H9 (cell line): ENCODE results near the gene SDK1. TPM values are rescaled to one million over a fixed set of nuclear protein-coding genes. Genes with fewer than 3 reads are reported as not detected.

Experiments
- DNase-seq: peaks from one replicate; pipeline ENCODE4 v3.0.0-alpha.2; 2017
- H2AFZ ChIP-seq: one replicate; pipeline ENCODE4 v1.6.1; 2013; ENCODE audit warnings: mild to moderate bottlenecking, low read length, control low read depth, moderate library complexity
- H2AK5ac ChIP-seq: 2 replicates; pipeline ENCODE4 v1.6.1; 2013; ENCODE audit warnings: low read length, control low read depth, mixed read lengths; ENCODE audit not compliant: insufficient read length
- H2BK120ac ChIP-seq: one replicate; pipeline ENCODE4 v1.6.1; 2013; ENCODE audit warnings: low read depth, mild to moderate bottlenecking, low read length, control low read depth, inconsistent platforms; ENCODE audit not compliant: poor library complexity, severe bottlenecking
- H2BK12ac ChIP-seq: 2 replicates; pipeline ENCODE4 v1.6.1; 2013; ENCODE audit warnings: low read length, control low read depth, mixed read lengths, low read depth; ENCODE audit not compliant: insufficient read length
- H2BK15ac ChIP-seq: 2 replicates; pipeline ENCODE4 v1.6.1; 2013; ENCODE audit warnings: low read depth, low read length, control low read depth
- H2BK20ac ChIP-seq: one replicate; pipeline ENCODE4 v1.6.1; 2013; ENCODE audit warnings: low read depth, mild to moderate bottlenecking, low read length, control low read depth, inconsistent platforms; ENCODE audit not compliant: poor library complexity, severe bottlenecking
- H2BK5ac ChIP-seq: 2 replicates; pipeline ENCODE4 v1.6.1; 2013; ENCODE audit warnings: low read length, control low read depth, mixed read lengths; ENCODE audit not compliant: insufficient read length
- H3K14ac ChIP-seq: 2 replicates; pipeline ENCODE4 v1.6.1; 2013; ENCODE audit warnings: low read length, control low read depth; ENCODE audit not compliant: insufficient read depth
- H3K18ac ChIP-seq: 2 replicates; pipeline ENCODE4 v1.6.1; 2013; ENCODE audit warnings: low read depth, mild to moderate bottlenecking, mixed read lengths, low read length, control low read depth; ENCODE audit not compliant: insufficient read length
- H3K23ac ChIP-seq: 2 replicates; pipeline ENCODE4 v1.6.1; 2013; ENCODE audit warnings: low read length, control low read depth, mixed read lengths, low read depth; ENCODE audit not compliant: insufficient read length
- H3K23me2 ChIP-seq: 2 replicates; pipeline ENCODE4 v1.6.1; 2013; ENCODE audit warnings: low read depth, mild to moderate bottlenecking, mixed read lengths, low read length, control low read depth; ENCODE audit not compliant: insufficient read length, poor library complexity, severe bottlenecking
- H3K27ac ChIP-seq: 2 replicates; pipeline ENCODE4 v1.5.1; 2013; ENCODE audit warnings: low read length, control low read depth, mixed read lengths, low read depth; ENCODE audit not compliant: insufficient read length
- H3K27me3 ChIP-seq: 2 replicates; pipeline ENCODE4 v1.6.1; 2013; ENCODE audit warnings: low read length, control low read depth, inconsistent platforms; ENCODE audit not compliant: insufficient read depth
- H3K4ac ChIP-seq: 2 replicates; pipeline ENCODE4 v1.6.1; 2013; ENCODE audit warnings: low read depth, mild to moderate bottlenecking, control low read depth, inconsistent platforms, low read length, moderate library complexity
- H3K4me1 ChIP-seq: 2 replicates; pipeline ENCODE4 v1.6.1; 2013; ENCODE audit warnings: low read length, control low read depth, inconsistent platforms; ENCODE audit not compliant: insufficient read depth
- H3K4me2 ChIP-seq: 2 replicates; pipeline ENCODE4 v1.6.1; 2013; ENCODE audit warnings: low read length, control low read depth, mixed read lengths; ENCODE audit not compliant: insufficient read length, insufficient read depth
- H3K56ac ChIP-seq: 2 replicates; pipeline ENCODE4 v1.6.1; 2013; ENCODE audit warnings: low read depth, mild to moderate bottlenecking, mixed read lengths, low read length, control low read depth; ENCODE audit not compliant: insufficient read length
- H3K79me1 ChIP-seq: 2 replicates; pipeline ENCODE4 v1.6.1; 2013; ENCODE audit warnings: low read depth, mild to moderate bottlenecking, moderate library complexity, low read length, control low read depth, inconsistent platforms; ENCODE audit not compliant: insufficient read depth, poor library complexity, severe bottlenecking
- H3K79me2 ChIP-seq: 2 replicates; pipeline ENCODE4 v1.6.1; 2013; ENCODE audit warnings: low read length, control low read depth, inconsistent platforms; ENCODE audit not compliant: insufficient read depth
- H3K9ac ChIP-seq: 2 replicates; pipeline ENCODE4 v1.6.1; 2013; ENCODE audit warnings: low read length, control low read depth, mixed read lengths; ENCODE audit not compliant: insufficient read length; ENCODE audit errors: extremely low read depth
- H3K9me3 ChIP-seq: one replicate; pipeline ENCODE4 v1.6.1; 2013; ENCODE audit warnings: low read depth, low read length, inconsistent platforms; ENCODE audit not compliant: control insufficient read depth
- H3T11ph ChIP-seq: one replicate; pipeline ENCODE4 v1.6.1; 2013; ENCODE audit warnings: mild to moderate bottlenecking, low read length, control low read depth, inconsistent platforms
- H4K20me1 ChIP-seq: one replicate; pipeline ENCODE4 v1.6.1; 2013; ENCODE audit not compliant: control insufficient read depth, insufficient read length, insufficient read depth
- H4K5ac ChIP-seq: 2 replicates; pipeline ENCODE4 v1.6.1; 2013; ENCODE audit warnings: low read depth, mild to moderate bottlenecking, mixed read lengths, low read length, control low read depth; ENCODE audit not compliant: insufficient read length
- H4K8ac ChIP-seq: replicated peaks from 2 replicates; pipeline ENCODE4 v1.6.1; 2013; ENCODE audit warnings: low read length, control low read depth, mixed read lengths, low read depth; ENCODE audit not compliant: insufficient read length
- H4K91ac ChIP-seq: 2 replicates; pipeline ENCODE4 v1.6.1; 2013; ENCODE audit warnings: low read depth, mild to moderate bottlenecking, moderate library complexity, mixed read lengths, low read length, control low read depth; ENCODE audit not compliant: insufficient read length
- H3K27ac Mint-ChIP-seq, 3 experiments: 2 replicates in 2 of 3; 3 replicates in 1 of 3; pipeline ENCODE4 v1.8.0; 2020 to 2021; ENCODE audit warnings: mixed read lengths in 3 of 3, mild to moderate bottlenecking in 1 of 3, moderate library complexity in 1 of 3
- H3K27me3 Mint-ChIP-seq: 2 replicates; pipeline ENCODE4 v1.8.0; 2021; ENCODE audit warnings: low read depth, mild to moderate bottlenecking, moderate library complexity, mixed read lengths
- H3K36me3 Mint-ChIP-seq, 3 experiments: 2 replicates in 2 of 3; 3 replicates in 1 of 3; pipeline ENCODE4 v1.8.0; 2020 to 2021; ENCODE audit warnings: low read depth in 3 of 3, mixed read lengths in 3 of 3; ENCODE audit not compliant: insufficient read depth in 1 of 3
- H3K4me1 Mint-ChIP-seq, 2 experiments: 2 replicates each; pipeline ENCODE4 v1.8.0; 2020; ENCODE audit warnings: mixed read lengths in 2 of 2
- H3K4me3 Mint-ChIP-seq, 2 experiments: 2 replicates in 1 of 2; 3 replicates in 1 of 2; pipeline ENCODE4 v1.8.0; 2020 to 2021; ENCODE audit warnings: mild to moderate bottlenecking in 2 of 2, mixed read lengths in 2 of 2, moderate library complexity in 1 of 2
- H3K9me3 Mint-ChIP-seq, 2 experiments: 2 replicates in 1 of 2; 3 replicates in 1 of 2; pipeline ENCODE4 v1.8.0; 2020; ENCODE audit warnings: mild to moderate bottlenecking in 2 of 2, mixed read lengths in 2 of 2, moderate library complexity in 1 of 2
- CTCF ChIP-seq: fragments of 200-600 bp; sonication (generic); conservative IDR thresholded peaks from 3 replicates; pipeline ENCODE4 v1.8.0; 2021; ENCODE audit warnings: antibody characterized with exemption, mild to moderate bottlenecking
- whole genome bisulfite sequencing: extraction: QIAGEN DNeasy Blood & Tissue Kit; methylation state at CpG from one replicate; pipeline ENCODE4 v1.1.7; 2013; ENCODE audit warnings: missing lambda C conversion rate, low lambda C conversion rate, mixed read lengths; ENCODE audit not compliant: insufficient read length; ENCODE audit errors: extremely low coverage; 5-methylcytosine and 5-hydroxymethylcytosine counted together
- total RNA-seq: library from RNA; stranded (reverse); gene quantifications from 2 replicates; pipeline ENCODE4 v1.2.1, GENCODE V29; 2021

The SDK1 gene
- total RNA-seq, 1 experiment from 2014 or later, result 8.7 TPM

DNA sequence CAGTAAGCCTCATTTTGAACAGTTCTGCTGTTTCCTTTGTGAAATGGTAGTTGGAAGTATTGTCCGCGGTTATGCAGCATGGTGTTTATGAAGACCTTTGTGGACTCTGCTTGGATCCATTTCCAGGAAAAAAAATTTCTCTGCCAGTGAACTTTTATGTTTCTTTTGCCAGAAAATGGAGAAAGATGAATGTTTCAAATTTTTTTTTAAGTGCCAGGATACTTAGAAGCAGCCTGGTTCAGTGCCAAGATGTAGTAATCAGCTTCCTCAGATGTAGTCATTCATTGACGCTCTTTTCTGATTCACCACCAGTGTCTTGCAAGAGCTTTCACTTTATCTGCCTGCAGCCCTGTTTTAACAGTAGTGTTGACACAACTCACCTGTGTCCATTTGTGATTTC lies 258.2 kb downstream of the SDK1 start:
- Histone ChIP-seq H3K4me1 (no peaks in the 10 kb centered on the region), H3K4ac (no peak overlapping the region), H4K5ac (no peak overlapping the region), H3K9ac (no peak overlapping the region), H3K18ac (no peak overlapping the region), H3K23ac (no peak overlapping the region), H4K20me1 (no peaks in the 10 kb centered on the region), H2BK5ac (no peak overlapping the region), H3K79me1 (no peaks in the 10 kb centered on the region), H3K9me3 (no peaks in the 10 kb centered on the region), H2BK20ac (no peak overlapping the region), H3K27ac (no peak overlapping the region), H2AFZ (no peak overlapping the region), H2AK5ac (no peak overlapping the region), H3K56ac (no peak overlapping the region), H4K8ac (no peak overlapping the region), H2BK120ac (no peak overlapping the region), H2BK15ac (no peak overlapping the region), H3T11ph (no peak overlapping the region), H3K23me2 (no peaks in the 10 kb centered on the region), H3K27me3 (no peaks in the 10 kb centered on the region), H3K14ac (no peak overlapping the region), H3K4me2 (no peak overlapping the region), H3K79me2 (no peaks in the 10 kb centered on the region), H2BK12ac (no peak overlapping the region), H4K91ac (no peak overlapping the region)
- no peaks in the 10 kb centered on the region for H3K27me3 Mint-ChIP-seq
- no peak for TF ChIP-seq CTCF
- no peak overlapping the region for H3K27ac Mint-ChIP-seq
- WGBS, result no CpG with 5 or more reads among the region's 3 CpGs
- no peak for DNase-seq
- H3K4me1 Mint-ChIP-seq, result peaks cover 0 to 2% of the 10 kb centered on the region in 2 experiments; a peak in 3 of 4 replicates
- peaks cover 10 to 17% of the 10 kb centered on the region in 2 experiments; a peak in 3 of 5 replicates for H3K9me3 Mint-ChIP-seq
- H3K4me3 Mint-ChIP-seq, result no peak overlapping the region
- H3K36me3 Mint-ChIP-seq, result peaks cover 3 to 12% (median 9%) of the 10 kb centered on the region in 3 experiments; a peak in 5 of 7 replicates
